RWPE2 (cell line): ENCODE results near the gene TLL2.

Experiments used
- ATAC-seq: fragments of 200-7000 bp; cut with Tn5 transposase; 3 replicates; pipeline ENCODE4 v1.9.1; 2021; ENCODE audit warnings: low read depth
- DNase-seq: peaks from one replicate; pipeline ENCODE4 v3.0.0-alpha.2; 2020; ENCODE audit warnings: low spot score
- H3K27ac ChIP-seq: fragments of 450-650 bp; 2 replicates; pipeline ENCODE4 v1.5.1; 2017; ENCODE audit warnings: mild to moderate bottlenecking; ENCODE audit not compliant: poor library complexity, severe bottlenecking
- H3K27me3 ChIP-seq: fragments of 250-450 bp; sonication (Bioruptor Pico); 2 replicates; pipeline ENCODE4 v1.5.1; 2021; ENCODE audit warnings: mild to moderate bottlenecking, moderate library complexity; ENCODE audit not compliant: insufficient read depth, poor library complexity, severe bottlenecking
- H3K36me3 ChIP-seq: fragments of 250-450 bp; sonication (Bioruptor Pico); 2 replicates; pipeline ENCODE4 v1.5.1; 2020; ENCODE audit warnings: low read depth, mild to moderate bottlenecking, moderate library complexity
- H3K4me1 ChIP-seq: fragments of 250-450 bp; sonication (Bioruptor Pico); 2 replicates; pipeline ENCODE4 v1.5.1; 2021; ENCODE audit warnings: mild to moderate bottlenecking, moderate library complexity; ENCODE audit not compliant: insufficient read depth, poor library complexity, severe bottlenecking
- H3K4me3 ChIP-seq: fragments of 250-450 bp; sonication (Bioruptor Pico); 2 replicates; pipeline ENCODE4 v1.5.1; 2021; ENCODE audit warnings: mild to moderate bottlenecking, moderate library complexity; ENCODE audit not compliant: severe bottlenecking
- H3K9me3 ChIP-seq: fragments of 250-450 bp; sonication (Bioruptor Pico); 2 replicates; pipeline ENCODE4 v1.5.1; 2021; ENCODE audit warnings: mild to moderate bottlenecking, moderate library complexity; ENCODE audit not compliant: severe bottlenecking
- TF ChIP-seq, protein P1 (sequence below): fragments of 450-650 bp; IDR thresholded peaks from one replicate; pipeline ENCODE4 v1.5.1; 2017; ENCODE audit warnings: mild to moderate bottlenecking, moderate library complexity; ENCODE audit not compliant: poor library complexity, severe bottlenecking

The TLL2 gene

GRCh38 chr10:96495544-96495943, 18.2 kb downstream of the TLL2 start:
- TF ChIP-seq, protein P1, sequence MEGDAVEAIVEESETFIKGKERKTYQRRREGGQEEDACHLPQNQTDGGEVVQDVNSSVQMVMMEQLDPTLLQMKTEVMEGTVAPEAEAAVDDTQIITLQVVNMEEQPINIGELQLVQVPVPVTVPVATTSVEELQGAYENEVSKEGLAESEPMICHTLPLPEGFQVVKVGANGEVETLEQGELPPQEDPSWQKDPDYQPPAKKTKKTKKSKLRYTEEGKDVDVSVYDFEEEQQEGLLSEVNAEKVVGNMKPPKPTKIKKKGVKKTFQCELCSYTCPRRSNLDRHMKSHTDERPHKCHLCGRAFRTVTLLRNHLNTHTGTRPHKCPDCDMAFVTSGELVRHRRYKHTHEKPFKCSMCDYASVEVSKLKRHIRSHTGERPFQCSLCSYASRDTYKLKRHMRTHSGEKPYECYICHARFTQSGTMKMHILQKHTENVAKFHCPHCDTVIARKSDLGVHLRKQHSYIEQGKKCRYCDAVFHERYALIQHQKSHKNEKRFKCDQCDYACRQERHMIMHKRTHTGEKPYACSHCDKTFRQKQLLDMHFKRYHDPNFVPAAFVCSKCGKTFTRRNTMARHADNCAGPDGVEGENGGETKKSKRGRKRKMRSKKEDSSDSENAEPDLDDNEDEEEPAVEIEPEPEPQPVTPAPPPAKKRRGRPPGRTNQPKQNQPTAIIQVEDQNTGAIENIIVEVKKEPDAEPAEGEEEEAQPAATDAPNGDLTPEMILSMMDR, result no peak

GRCh38 chr10:96494694-96495093, 19.0 kb downstream of the TLL2 start:
- Histone ChIP-seq H3K4me1 (no peaks in the 10 kb centered on the region), H3K4me3 (no peak overlapping the region), H3K36me3 (no peaks in the 10 kb centered on the region), H3K27me3 (no peaks in the 10 kb centered on the region), H3K9me3 (no peaks in the 10 kb centered on the region), H3K27ac (no peak overlapping the region)
- TF ChIP-seq, protein P1, result no peak
- DNase-seq (no peak), ATAC-seq (no peak)

More at GRCh38 chr10:96495544-96495943, 18.2 kb downstream of the TLL2 start:
- no peaks in the 10 kb centered on the region for H3K4me1 ChIP-seq
- no peaks in the 10 kb centered on the region for H3K36me3 ChIP-seq
- H3K27ac ChIP-seq, result no peak overlapping the region
- DNase-seq (no peak), ATAC-seq (no peak)
- no peak overlapping the region for H3K4me3 ChIP-seq
- no peaks in the 10 kb centered on the region for H3K9me3 ChIP-seq
- no peaks in the 10 kb centered on the region for H3K27me3 ChIP-seq

GRCh38 chr10:96493871-96494525, 19.7 kb downstream of the TLL2 start:
- H3K4me3 ChIP-seq, result no peak overlapping the region
- no peaks in the 10 kb centered on the region for H3K4me1 ChIP-seq
- no peaks in the 10 kb centered on the region for H3K9me3 ChIP-seq
- TF ChIP-seq, protein P1, result no peak
- ATAC-seq (no peak), DNase-seq (no peak)
- no peaks in the 10 kb centered on the region for H3K36me3 ChIP-seq
- no peaks in the 10 kb centered on the region for H3K27me3 ChIP-seq
- H3K27ac ChIP-seq, result no peak overlapping the region

GRCh38 chr10:96493254-96493653, 20.5 kb downstream of the TLL2 start:
- H3K27me3 ChIP-seq, result no peaks in the 10 kb centered on the region
- no peaks in the 10 kb centered on the region for H3K36me3 ChIP-seq
- ATAC-seq (no peak), DNase-seq (no peak)
- no peak overlapping the region for H3K27ac ChIP-seq
- TF ChIP-seq, protein P1, result no peak
- H3K4me3 ChIP-seq, result no peak overlapping the region
- no peaks in the 10 kb centered on the region for H3K9me3 ChIP-seq
- no peaks in the 10 kb centered on the region for H3K4me1 ChIP-seq

DNA sequence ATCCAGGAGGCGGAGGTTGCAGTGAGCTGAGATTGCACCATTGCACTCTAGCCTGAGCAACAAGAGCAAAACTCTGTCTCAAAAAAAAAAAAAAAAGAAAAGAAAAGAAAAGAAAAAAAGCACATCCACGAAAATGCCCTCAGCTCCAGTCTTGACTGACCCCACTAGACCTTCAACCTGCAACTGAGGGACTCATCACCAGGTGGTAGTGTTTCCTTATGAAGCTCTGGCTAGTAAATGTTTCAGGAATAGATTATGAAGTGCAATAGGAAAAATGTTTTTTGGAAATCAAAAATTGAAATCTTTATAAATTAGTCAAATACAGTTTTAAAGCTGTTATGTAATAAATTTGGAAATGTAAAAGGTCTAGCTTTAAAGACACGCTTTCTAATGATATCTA, 22.4 kb downstream of the TLL2 start:
- TF ChIP-seq, protein P1, result peak; percentile 53

More for the DNA sequence above, 22.4 kb downstream of the TLL2 start:
- H3K36me3 ChIP-seq, result no peaks in the 10 kb centered on the region
- H3K4me1 ChIP-seq, result no peaks in the 10 kb centered on the region
- DNase-seq, result no peak
- no peaks in the 10 kb centered on the region for H3K27me3 ChIP-seq
- H3K9me3 ChIP-seq, result no peaks in the 10 kb centered on the region
- H3K27ac ChIP-seq, result no peak overlapping the region
- ATAC-seq, result peak; percentile 56; the same call in 1 of the 3 replicates
- no peak overlapping the region for H3K4me3 ChIP-seq
